ENCODE results near the gene PCLO.

Gene PCLO

GRCh38 chr7:82886324-82886723 is 276.4 kb downstream of the PCLO start:
- H3K27me3 ChIP-seq (ENCODE audit: insufficient read depth, insufficient read length), result no peaks in the 10 kb centered on the region
- H3K9me3 ChIP-seq (ENCODE audit: insufficient read depth, low read length), result no peaks in the 10 kb centered on the region
- H3K4me1 ChIP-seq (ENCODE audit: insufficient read depth, insufficient read length), result no peaks in the 10 kb centered on the region
- H3K9ac ChIP-seq (ENCODE audit: insufficient read length, low read depth), result no peak overlapping the region
- TF ChIP-seq ZNF274 (IDR thresholded peaks at IDR 0.05; ENCODE audit: low read depth, low read length) (no peak), SUZ12 (IDR thresholded peaks at IDR 0.05; ENCODE audit: extremely low read depth, insufficient read depth, insufficient read length) (no peak), YY1 (IDR thresholded peaks at IDR 0.05; ENCODE audit: insufficient read depth, insufficient read length) (no peak)
- no peaks in the 10 kb centered on the region for H3K36me3 ChIP-seq (ENCODE audit: insufficient read depth, insufficient read length, low read length)
- H3K4me3 ChIP-seq (ENCODE audit: insufficient read length, low read depth), result no peak overlapping the region
- DNase-seq (ENCODE audit: low read depth, low spot score), result no peak

GRCh38 chr7:82865856-82866255 is 296.8 kb downstream of the PCLO start:
- DNase-seq (ENCODE audit: low read depth, low spot score), result no peak
- Histone ChIP-seq H3K4me3 (ENCODE audit: insufficient read length, low read depth) (no peak overlapping the region), H3K9ac (ENCODE audit: insufficient read length, low read depth) (no peak overlapping the region), H3K27me3 (ENCODE audit: insufficient read depth, insufficient read length) (no peaks in the 10 kb centered on the region), H3K4me1 (ENCODE audit: insufficient read depth, insufficient read length) (no peaks in the 10 kb centered on the region), H3K9me3 (ENCODE audit: insufficient read depth, low read length) (no peaks in the 10 kb centered on the region), H3K36me3 (ENCODE audit: insufficient read depth, insufficient read length, low read length) (no peaks in the 10 kb centered on the region)
- TF ChIP-seq ZNF274 (IDR thresholded peaks at IDR 0.05; ENCODE audit: low read depth, low read length) (no peak), YY1 (IDR thresholded peaks at IDR 0.05; ENCODE audit: insufficient read depth, insufficient read length) (no peak), SUZ12 (IDR thresholded peaks at IDR 0.05; ENCODE audit: extremely low read depth, insufficient read depth, insufficient read length) (no peak)

GRCh38 chr7:82859106-82859850 is 303.4 kb downstream of the PCLO start:
- no peak overlapping the region for H3K4me3 ChIP-seq (ENCODE audit: insufficient read length, low read depth)
- no peak for DNase-seq (ENCODE audit: low read depth, low spot score)

GRCh38 chr7:82851121-82851520 is 311.6 kb downstream of the PCLO start:
- H3K36me3 ChIP-seq (ENCODE audit: insufficient read depth, insufficient read length, low read length), result no peaks in the 10 kb centered on the region
- DNase-seq (ENCODE audit: low read depth, low spot score), result no peak
- no peaks in the 10 kb centered on the region for H3K9me3 ChIP-seq (ENCODE audit: insufficient read depth, low read length)
- H3K9ac ChIP-seq (ENCODE audit: insufficient read length, low read depth), result no peak overlapping the region
- no peak overlapping the region for H3K4me3 ChIP-seq (ENCODE audit: insufficient read length, low read depth)
- no peaks in the 10 kb centered on the region for H3K27me3 ChIP-seq (ENCODE audit: insufficient read depth, insufficient read length)
- TF ChIP-seq SUZ12 (IDR thresholded peaks at IDR 0.05; ENCODE audit: extremely low read depth, insufficient read depth, insufficient read length) (no peak), YY1 (IDR thresholded peaks at IDR 0.05; ENCODE audit: insufficient read depth, insufficient read length) (no peak), ZNF274 (IDR thresholded peaks at IDR 0.05; ENCODE audit: low read depth, low read length) (no peak)
- H3K4me1 ChIP-seq (ENCODE audit: insufficient read depth, insufficient read length), result no peaks in the 10 kb centered on the region

More at GRCh38 chr7:82859106-82859850, 303.4 kb downstream of the PCLO start:
- Histone ChIP-seq H3K27me3 (ENCODE audit: insufficient read depth, insufficient read length) (no peaks in the 10 kb centered on the region), H3K36me3 (ENCODE audit: insufficient read depth, insufficient read length, low read length) (no peaks in the 10 kb centered on the region), H3K4me1 (ENCODE audit: insufficient read depth, insufficient read length) (no peaks in the 10 kb centered on the region), H3K9me3 (ENCODE audit: insufficient read depth, low read length) (no peaks in the 10 kb centered on the region), H3K9ac (ENCODE audit: insufficient read length, low read depth) (no peak overlapping the region)
- no peak for TF ChIP-seq YY1 (IDR thresholded peaks at IDR 0.05; ENCODE audit: insufficient read depth, insufficient read length)
- no peak for TF ChIP-seq SUZ12 (IDR thresholded peaks at IDR 0.05; ENCODE audit: extremely low read depth, insufficient read depth, insufficient read length)
- no peak for TF ChIP-seq ZNF274 (IDR thresholded peaks at IDR 0.05; ENCODE audit: low read depth, low read length)

- Histone ChIP-seq H3K9me3 (ENCODE audit: insufficient read depth, low read length) (no peaks in the 10 kb centered on the region), H3K27me3 (ENCODE audit: insufficient read depth, insufficient read length) (no peaks in the 10 kb centered on the region), H3K4me1 (ENCODE audit: insufficient read depth, insufficient read length) (no peaks in the 10 kb centered on the region), H3K9ac (ENCODE audit: insufficient read length, low read depth) (no peak overlapping the region), H3K4me3 (ENCODE audit: insufficient read length, low read depth) (no peak overlapping the region), H3K36me3 (ENCODE audit: insufficient read depth, insufficient read length, low read length) (no peaks in the 10 kb centered on the region)
- no peak for DNase-seq (ENCODE audit: low read depth, low spot score)
- TF ChIP-seq SUZ12 (IDR thresholded peaks at IDR 0.05; ENCODE audit: extremely low read depth, insufficient read depth, insufficient read length), result no peak
- no peak for TF ChIP-seq ZNF274 (IDR thresholded peaks at IDR 0.05; ENCODE audit: low read depth, low read length)
- TF ChIP-seq YY1 (IDR thresholded peaks at IDR 0.05; ENCODE audit: insufficient read depth, insufficient read length), result no peak
These were observed 320.9 kb downstream of the PCLO start for GRCh38 chr7:82841828-82842227.

GRCh38 chr7:82840061-82840460 is 322.6 kb downstream of the PCLO start:
- DNase-seq (ENCODE audit: low read depth, low spot score), result no peak
- no peak overlapping the region for H3K9ac ChIP-seq (ENCODE audit: insufficient read length, low read depth)
- H3K4me1 ChIP-seq (ENCODE audit: insufficient read depth, insufficient read length), result no peaks in the 10 kb centered on the region

GRCh38 chr7:82839555-82839954 is 323.1 kb downstream of the PCLO start:
- Histone ChIP-seq H3K27me3 (ENCODE audit: insufficient read depth, insufficient read length) (no peaks in the 10 kb centered on the region), H3K36me3 (ENCODE audit: insufficient read depth, insufficient read length, low read length) (no peaks in the 10 kb centered on the region), H3K4me1 (ENCODE audit: insufficient read depth, insufficient read length) (no peaks in the 10 kb centered on the region), H3K9me3 (ENCODE audit: insufficient read depth, low read length) (no peaks in the 10 kb centered on the region), H3K4me3 (ENCODE audit: insufficient read length, low read depth) (no peak overlapping the region), H3K9ac (ENCODE audit: insufficient read length, low read depth) (no peak overlapping the region)
- peak; percentile 40 for DNase-seq (ENCODE audit: low read depth, low spot score)
- TF ChIP-seq SUZ12 (IDR thresholded peaks at IDR 0.05; ENCODE audit: extremely low read depth, insufficient read depth, insufficient read length) (no peak), ZNF274 (IDR thresholded peaks at IDR 0.05; ENCODE audit: low read depth, low read length) (no peak), YY1 (IDR thresholded peaks at IDR 0.05; ENCODE audit: insufficient read depth, insufficient read length) (no peak)

More at GRCh38 chr7:82840061-82840460, 322.6 kb downstream of the PCLO start:
- H3K36me3 ChIP-seq (ENCODE audit: insufficient read depth, insufficient read length, low read length), result no peaks in the 10 kb centered on the region
- H3K27me3 ChIP-seq (ENCODE audit: insufficient read depth, insufficient read length), result no peaks in the 10 kb centered on the region
- no peak overlapping the region for H3K4me3 ChIP-seq (ENCODE audit: insufficient read length, low read depth)
- TF ChIP-seq SUZ12 (IDR thresholded peaks at IDR 0.05; ENCODE audit: extremely low read depth, insufficient read depth, insufficient read length), result no peak
- no peaks in the 10 kb centered on the region for H3K9me3 ChIP-seq (ENCODE audit: insufficient read depth, low read length)

All from NT2/D1 (cell line).